ENCODE data around the gene DLGAP1. TPM values are rescaled to one million over a fixed set of nuclear protein-coding genes. Genes with fewer than 3 reads are reported as not detected.

Gene DLGAP1
- total and polyA plus RNA-seq, 2 of the 13 experiments (the other 11 are each of a cell fraction or from before 2014, with no cell fraction given) = 0.01 TPM; not detected in 1

DNA sequence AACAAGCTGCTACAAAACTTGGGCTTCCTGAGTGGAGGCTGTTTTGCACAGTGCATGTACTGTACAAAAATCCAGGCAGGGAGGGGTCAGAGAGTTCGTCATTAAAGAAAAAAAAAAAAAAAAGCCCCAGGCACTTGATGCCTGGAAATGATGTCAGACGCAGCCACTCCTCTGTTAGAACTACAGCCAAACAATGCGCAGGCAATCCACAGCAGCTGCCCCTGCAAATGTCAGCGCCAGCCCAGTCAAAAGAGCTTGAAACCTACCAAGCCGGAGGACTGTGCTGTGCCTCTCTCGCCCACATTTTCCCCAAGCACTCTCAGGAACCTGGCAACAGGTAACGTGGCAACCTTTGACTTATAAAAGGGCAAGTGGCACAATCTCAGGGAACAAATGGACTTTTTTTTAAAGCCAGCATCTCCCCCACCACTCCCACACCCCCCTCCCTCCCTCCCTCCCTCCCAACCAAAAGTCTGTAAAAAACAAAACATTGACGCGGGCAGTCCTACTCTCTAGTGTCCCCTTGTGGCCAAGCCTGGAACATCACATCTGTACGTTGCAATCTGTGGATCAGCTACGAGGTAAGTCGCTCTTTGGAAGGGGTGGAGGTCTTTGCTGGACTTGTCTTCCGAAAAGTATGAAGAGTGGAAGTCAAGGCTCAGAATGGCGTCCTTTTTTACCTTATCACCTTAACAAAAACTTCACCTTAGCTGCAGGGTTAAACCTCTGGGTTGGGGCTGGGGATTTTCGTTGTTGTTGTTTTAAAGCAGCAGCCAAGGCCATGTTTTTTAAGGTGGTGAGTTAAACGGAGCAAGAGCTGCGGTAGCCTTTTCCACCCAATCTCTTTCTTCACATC lies 861.0 kb downstream of the DLGAP1 start (continued):
- TF ChIP-seq, protein P1, sequence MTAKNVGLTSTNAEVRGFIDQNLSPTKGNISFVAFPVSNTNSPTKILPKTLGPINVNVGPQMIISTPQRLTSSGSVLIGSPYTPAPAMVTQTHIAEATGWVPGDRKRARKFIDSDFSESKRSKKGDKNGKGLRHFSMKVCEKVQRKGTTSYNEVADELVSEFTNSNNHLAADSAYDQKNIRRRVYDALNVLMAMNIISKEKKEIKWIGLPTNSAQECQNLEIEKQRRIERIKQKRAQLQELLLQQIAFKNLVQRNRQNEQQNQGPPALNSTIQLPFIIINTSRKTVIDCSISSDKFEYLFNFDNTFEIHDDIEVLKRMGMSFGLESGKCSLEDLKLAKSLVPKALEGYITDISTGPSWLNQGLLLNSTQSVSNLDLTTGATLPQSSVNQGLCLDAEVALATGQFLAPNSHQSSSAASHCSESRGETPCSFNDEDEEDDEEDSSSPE (CRISPR knock-in tag; IDR thresholded peaks at IDR 0.05) = no peak
- peak; percentile 28 for TF ChIP-seq FOXK1 (CRISPR knock-in tag; IDR thresholded peaks at IDR 0.05; ENCODE audit: borderline replicate concordance, low read depth)
- TF ChIP-seq RCOR2 (CRISPR knock-in tag; IDR thresholded peaks at IDR 0.05) = no peak
- no peak for TF ChIP-seq ZNF317 (CRISPR knock-in tag; IDR thresholded peaks at IDR 0.05)
- peak; percentile 14 for TF ChIP-seq ZFY (CRISPR knock-in tag; IDR thresholded peaks at IDR 0.05)
- TF ChIP-seq, protein P2, sequence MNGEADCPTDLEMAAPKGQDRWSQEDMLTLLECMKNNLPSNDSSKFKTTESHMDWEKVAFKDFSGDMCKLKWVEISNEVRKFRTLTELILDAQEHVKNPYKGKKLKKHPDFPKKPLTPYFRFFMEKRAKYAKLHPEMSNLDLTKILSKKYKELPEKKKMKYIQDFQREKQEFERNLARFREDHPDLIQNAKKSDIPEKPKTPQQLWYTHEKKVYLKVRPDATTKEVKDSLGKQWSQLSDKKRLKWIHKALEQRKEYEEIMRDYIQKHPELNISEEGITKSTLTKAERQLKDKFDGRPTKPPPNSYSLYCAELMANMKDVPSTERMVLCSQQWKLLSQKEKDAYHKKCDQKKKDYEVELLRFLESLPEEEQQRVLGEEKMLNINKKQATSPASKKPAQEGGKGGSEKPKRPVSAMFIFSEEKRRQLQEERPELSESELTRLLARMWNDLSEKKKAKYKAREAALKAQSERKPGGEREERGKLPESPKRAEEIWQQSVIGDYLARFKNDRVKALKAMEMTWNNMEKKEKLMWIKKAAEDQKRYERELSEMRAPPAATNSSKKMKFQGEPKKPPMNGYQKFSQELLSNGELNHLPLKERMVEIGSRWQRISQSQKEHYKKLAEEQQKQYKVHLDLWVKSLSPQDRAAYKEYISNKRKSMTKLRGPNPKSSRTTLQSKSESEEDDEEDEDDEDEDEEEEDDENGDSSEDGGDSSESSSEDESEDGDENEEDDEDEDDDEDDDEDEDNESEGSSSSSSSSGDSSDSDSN (CRISPR knock-in tag; IDR thresholded peaks at IDR 0.05) = no peak
- TF ChIP-seq TBX2 (CRISPR knock-in tag; IDR thresholded peaks at IDR 0.05; ENCODE audit: borderline replicate concordance) = peak; percentile 64
- TF ChIP-seq BRD4 (CRISPR knock-in tag; IDR thresholded peaks at IDR 0.05) = no peak
- no peak for TF ChIP-seq ZBTB42 (CRISPR knock-in tag; IDR thresholded peaks at IDR 0.05)
- TF ChIP-seq ZNF546 (CRISPR knock-in tag; conservative IDR thresholded peaks at IDR 0.05) = no peak
- TF ChIP-seq TFDP1 (CRISPR knock-in tag; IDR thresholded peaks at IDR 0.05; ENCODE audit: borderline replicate concordance) = no peak
- TF ChIP-seq NCOA5 (CRISPR knock-in tag; IDR thresholded peaks at IDR 0.05) = no peak
- TF ChIP-seq, protein P3, sequence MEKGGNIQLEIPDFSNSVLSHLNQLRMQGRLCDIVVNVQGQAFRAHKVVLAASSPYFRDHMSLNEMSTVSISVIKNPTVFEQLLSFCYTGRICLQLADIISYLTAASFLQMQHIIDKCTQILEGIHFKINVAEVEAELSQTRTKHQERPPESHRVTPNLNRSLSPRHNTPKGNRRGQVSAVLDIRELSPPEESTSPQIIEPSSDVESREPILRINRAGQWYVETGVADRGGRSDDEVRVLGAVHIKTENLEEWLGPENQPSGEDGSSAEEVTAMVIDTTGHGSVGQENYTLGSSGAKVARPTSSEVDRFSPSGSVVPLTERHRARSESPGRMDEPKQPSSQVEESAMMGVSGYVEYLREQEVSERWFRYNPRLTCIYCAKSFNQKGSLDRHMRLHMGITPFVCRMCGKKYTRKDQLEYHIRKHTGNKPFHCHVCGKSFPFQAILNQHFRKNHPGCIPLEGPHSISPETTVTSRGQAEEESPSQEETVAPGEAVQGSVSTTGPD (CRISPR knock-in tag; IDR thresholded peaks at IDR 0.05) = no peak
- TF ChIP-seq ZNF557 (CRISPR knock-in tag; IDR thresholded peaks at IDR 0.05) = 0 out of 2 replicates have a peak, but pooled peaks have one; percentile 54
- no peak for TF ChIP-seq TCF7L2 (IDR thresholded peaks at IDR 0.05; ENCODE audit: low read depth, low read length)
- TF ChIP-seq ZNF331 (CRISPR knock-in tag; IDR thresholded peaks at IDR 0.05) = no peak
- no peak for TF ChIP-seq HOXA7 (CRISPR knock-in tag; IDR thresholded peaks at IDR 0.05)
- no peak for TF ChIP-seq NFRKB (IDR thresholded peaks at IDR 0.05)
- TF ChIP-seq CTCF (CRISPR knock-in tag; IDR thresholded peaks at IDR 0.05) = peak; percentile 80
- TF ChIP-seq ZNF510 (CRISPR knock-in tag; IDR thresholded peaks at IDR 0.05; ENCODE audit: low read depth) = no peak
- TF ChIP-seq FOXA1 (IDR thresholded peaks at IDR 0.05) = no peak
- no peak; the same call in 1 of the 2 replicates for TF ChIP-seq FOXA1 (CRISPR knock-in tag; IDR thresholded peaks at IDR 0.05)
- no peak for TF ChIP-seq CCAR2 (optimal IDR thresholded peaks at IDR 0.05; ENCODE audit: low read depth, low read length)
- no peak for TF ChIP-seq ZNF333 (CRISPR knock-in tag; IDR thresholded peaks at IDR 0.05; ENCODE audit: borderline replicate concordance)

Measured in HepG2 (cell line).